K562 (cell line): ENCODE measurements around the gene ODF2.
"Not testable (repeated sequence)": the region's sequence is repeated elsewhere in the genome, so short reads cannot be mapped to it uniquely, and the experiment has no call there.

Source experiments
- ELF4 ChIP-seq: fragments of 450-650 bp; formaldehyde crosslinking; IDR thresholded peaks from 2 replicates; pipeline ENCODE4 v1.4.0; 2022; ENCODE audit warnings: missing genetic modification characterization
- JUND ChIP-seq, 2 experiments: IDR thresholded peaks; 2 replicates in 1 of 2; 3 replicates in 1 of 2; pipeline ENCODE4 v1.6.1; 2011; ENCODE audit warnings: borderline replicate concordance in 2 of 2, low read depth in 2 of 2, low read length in 2 of 2, improper control_type of control experiment in 1 of 2, missing biosample characterization in 1 of 2, missing genetic modification characterization in 1 of 2, missing genetic modification reagents in 1 of 2
- RBM17 ChIP-seq: fragments of 200-400 bp; formaldehyde crosslinking; IDR thresholded peaks from 2 replicates; pipeline ENCODE4 v1.6.1; 2017; ENCODE audit warnings: low read depth, mild to moderate bottlenecking, low read length, borderline replicate concordance
- ZKSCAN1 ChIP-seq: fragments of 150-350 bp; IDR thresholded peaks from 2 replicates; pipeline ENCODE4 v1.6.1; 2016; ENCODE audit warnings: low read depth, low read length
- ZNF133 ChIP-seq: fragments of 250-450 bp; sonication (Bioruptor Pico); IDR thresholded peaks from 2 replicates; pipeline ENCODE4 v1.4.0; 2020; ENCODE audit warnings: mild to moderate bottlenecking

DNA sequence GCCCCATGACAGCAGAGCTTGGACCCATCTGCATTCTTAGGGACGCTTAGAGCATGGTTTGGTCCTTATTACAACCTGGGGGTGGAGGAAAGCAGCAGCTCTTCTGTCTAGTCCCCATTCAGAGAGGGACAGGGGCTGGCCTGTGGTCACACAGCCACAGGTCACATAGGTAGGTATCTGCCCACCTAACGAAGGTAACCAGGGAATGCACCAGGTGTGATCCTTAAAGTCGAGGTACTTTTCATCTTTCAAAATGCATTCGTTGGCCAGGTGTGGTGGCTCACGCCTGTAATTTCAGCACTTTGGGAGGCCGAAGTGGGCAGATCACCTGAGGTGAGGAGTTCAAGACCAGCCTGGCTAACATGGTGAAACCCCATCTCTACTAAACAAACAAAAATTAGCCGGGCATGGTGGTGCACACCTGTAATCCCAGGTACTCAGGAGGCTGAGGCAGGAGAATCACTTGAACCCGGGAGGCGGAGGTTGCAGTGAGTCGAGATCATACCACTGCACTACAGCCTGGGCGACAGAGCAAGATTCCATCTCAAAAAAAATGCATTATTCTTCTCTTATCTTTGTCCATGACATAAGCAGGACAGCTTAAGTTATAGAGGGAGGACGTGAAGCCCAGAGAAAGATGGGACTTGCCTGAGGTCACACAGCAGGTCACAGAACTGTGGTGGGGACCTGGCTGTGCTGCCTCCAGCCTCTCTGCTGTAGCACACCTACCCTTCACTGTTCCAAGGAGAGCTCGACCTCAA is 33.6 kb upstream of the ODF2 start:
- TF ChIP-seq JUND (IDR thresholded peaks at IDR 0.05; ENCODE audit: borderline replicate concordance, low read depth, low read length); JUND (tag; IDR thresholded peaks at IDR 0.05; ENCODE audit: borderline replicate concordance, low read depth, low read length); ELF4 (CRISPR knock-in tag); ZKSCAN1; RBM17; ZNF133 (CRISPR knock-in tag): not testable (repeated sequence)
